Smooth muscle cell (in vitro differentiated cells): ENCODE results near the gene SBF2. TPM values are rescaled to one million over a fixed set of nuclear protein-coding genes. Genes with fewer than 3 reads are reported as not detected.
A peak's percentile ranks its signal among the peaks of the same experiment; 100 is the strongest.

Experiments
- DNase-seq: peaks from one replicate; lab custom pipeline; 2025; ENCODE audit not compliant: unreplicated experiment; lab: John Stamatoyannopoulos, UW
- H2AFZ ChIP-seq: fragments of 200-600 bp; sonication (generic); 2 replicates; pipeline ENCODE4 v1.6.0; 2016; ENCODE audit warnings: antibody characterized with exemption, low read depth, mild to moderate bottlenecking
- H3F3A ChIP-seq: fragments of 200-600 bp; sonication (generic); 2 replicates; pipeline ENCODE4 v1.6.0; 2017; ENCODE audit warnings: antibody characterized with exemption, low read depth
- H3K27ac ChIP-seq: fragments of 200-600 bp; sonication (generic); 2 replicates; pipeline ENCODE4 v1.5.1; 2016; ENCODE audit warnings: low read depth, mild to moderate bottlenecking
- H3K27me3 ChIP-seq: fragments of 200-600 bp; sonication (generic); 2 replicates; pipeline ENCODE4 v1.6.1; 2016; ENCODE audit warnings: low read depth, mild to moderate bottlenecking
- H3K36me3 ChIP-seq: fragments of 200-600 bp; sonication (generic); 2 replicates; pipeline ENCODE4 v1.5.1; 2016; ENCODE audit warnings: low read depth
- H3K4me1 ChIP-seq: fragments of 200-600 bp; sonication (generic); 2 replicates; pipeline ENCODE4 v1.5.1; 2016; ENCODE audit warnings: low read depth
- H3K4me2 ChIP-seq: fragments of 200-600 bp; sonication (generic); 2 replicates; pipeline ENCODE4 v1.6.0; 2016; ENCODE audit warnings: mild to moderate bottlenecking
- H3K4me3 ChIP-seq: fragments of 200-600 bp; sonication (generic); 2 replicates; pipeline ENCODE4 v1.5.1; 2016; ENCODE audit warnings: mild to moderate bottlenecking
- H3K79me2 ChIP-seq: fragments of 200-600 bp; sonication (generic); 2 replicates; pipeline ENCODE4 v1.6.0; 2016; ENCODE audit warnings: low read depth, mild to moderate bottlenecking
- H3K9ac ChIP-seq: fragments of 200-600 bp; sonication (generic); 2 replicates; pipeline ENCODE4 v1.6.0; 2016; ENCODE audit warnings: low read depth
- H3K9me3 ChIP-seq: fragments of 200-600 bp; sonication (generic); replicated peaks from 2 replicates; pipeline ENCODE4 v1.5.1; 2016; ENCODE audit warnings: low read depth
- H4K20me1 ChIP-seq: fragments of 200-600 bp; sonication (generic); 2 replicates; pipeline ENCODE4 v1.6.0; 2016; ENCODE audit warnings: low read depth
- CTCF ChIP-seq: fragments of 200-600 bp; sonication (generic); IDR thresholded peaks from 2 replicates; pipeline ENCODE4 v1.5.1; 2017; ENCODE audit warnings: borderline replicate concordance, mild to moderate bottlenecking, antibody characterized with exemption; ENCODE audit not compliant: insufficient read depth, poor library complexity, severe bottlenecking
- WGBS: methylation state at CpG from one replicate; pipeline ENCODE4 v1.1.7; 2016; ENCODE audit warnings: low lambda C conversion rate; 5-methylcytosine and 5-hydroxymethylcytosine counted together
- polyA plus RNA-seq: library from polyadenylated mRNA; unstranded; fragments of >200 nt; fragmentation: Nextera tagmentation; extraction: Ambion mirVana; gene quantifications from 2 replicates; pipeline ENCODE4 v1.2.1, GENCODE V29; 2016
- total RNA-seq: library from RNA; depleted of rRNA; stranded (reverse); fragments of >200 nt; gene quantifications from 2 replicates; pipeline ENCODE4 v1.2.3, GENCODE V29; 2014

SBF2 gene
- total and polyA plus RNA-seq, 2 experiments from 2014 or later: 19.0 to 80.7 TPM

DNA sequence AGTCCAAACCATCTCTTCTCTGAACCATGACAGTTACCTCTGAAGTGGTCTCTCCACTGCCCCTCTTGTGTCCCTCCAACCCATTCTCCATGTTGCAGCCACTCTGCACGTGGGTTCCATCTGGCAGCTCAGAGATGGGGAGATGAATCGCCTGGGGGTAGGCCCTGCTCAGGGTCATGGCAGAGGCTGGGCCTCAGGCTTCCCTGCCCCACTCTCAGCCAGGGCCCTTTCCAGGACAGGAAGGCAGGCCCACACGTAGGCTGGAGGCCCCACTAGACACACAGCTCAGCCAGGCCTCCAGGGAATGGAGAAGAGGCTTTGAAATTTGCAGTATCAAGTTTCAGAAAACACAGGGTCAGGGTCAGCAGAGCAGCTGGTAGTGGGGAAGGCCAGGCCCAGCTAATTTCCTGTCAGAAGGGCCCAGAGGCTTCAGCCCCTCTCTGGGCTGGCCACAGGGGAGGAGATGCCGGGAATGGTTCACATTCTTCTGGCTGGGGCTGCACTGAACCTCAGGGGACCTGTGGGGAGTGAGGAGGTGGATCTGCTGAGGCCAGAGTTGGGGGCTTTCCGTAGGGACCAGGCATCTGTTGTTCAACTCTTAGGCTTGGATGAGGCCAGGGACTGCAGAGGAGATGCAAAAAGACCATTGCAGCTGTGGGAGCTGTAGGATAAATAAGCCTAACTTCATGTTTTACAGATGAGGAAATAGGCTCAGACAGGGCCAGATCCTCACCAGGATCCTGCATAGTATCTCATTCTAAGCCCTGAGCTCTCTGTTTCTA is 528.5 kb downstream of the SBF2 start:
- peaks cover 12% of the 10 kb centered on the region for H3K4me1 ChIP-seq
- no peaks in the 10 kb centered on the region for H4K20me1 ChIP-seq
- peaks cover 9% of the 10 kb centered on the region for H3F3A ChIP-seq
- H3K27me3 ChIP-seq: no peaks in the 10 kb centered on the region
- H2AFZ ChIP-seq: no peak overlapping the region
- 12% methylated on average over 5 of the region's 5 CpGs for WGBS
- H3K9ac ChIP-seq: peak overlapping the region; percentile 17
- peak overlapping the region; percentile 59 for H3K4me2 ChIP-seq
- no peak for TF ChIP-seq CTCF
- DNase-seq: no peak
- H3K27ac ChIP-seq: peak overlapping the region; percentile 89
- H3K9me3 ChIP-seq: no peaks in the 10 kb centered on the region
- H3K4me3 ChIP-seq: no peak overlapping the region
- H3K79me2 ChIP-seq: no peaks in the 10 kb centered on the region
- H3K36me3 ChIP-seq: no peaks in the 10 kb centered on the region

DNA sequence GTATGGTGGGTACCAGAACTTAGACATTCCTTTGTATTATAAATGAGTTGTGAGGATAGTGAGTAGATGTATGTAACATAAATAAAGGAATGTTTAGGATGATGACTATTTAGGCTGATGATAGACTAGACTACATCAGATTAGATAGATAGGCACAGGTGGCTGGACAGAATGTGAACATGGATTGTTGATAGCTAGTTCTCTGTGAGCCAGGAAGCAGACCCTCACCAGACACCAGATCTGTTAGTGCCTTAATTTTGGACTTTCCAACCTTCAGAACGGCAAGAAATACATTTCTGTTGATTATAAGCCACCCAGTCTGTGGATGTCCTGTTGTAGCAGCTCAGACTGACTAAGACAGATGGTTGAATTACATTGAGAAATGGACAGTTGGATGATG is 530.7 kb downstream of the SBF2 start:
- H3K4me1 ChIP-seq: peaks cover 15% of the 10 kb centered on the region
- no peaks in the 10 kb centered on the region for H3K79me2 ChIP-seq
- no peaks in the 10 kb centered on the region for H3K36me3 ChIP-seq
- no peaks in the 10 kb centered on the region for H3K27me3 ChIP-seq
- 95% methylated on average over 1 of the region's 1 CpG for WGBS
- H3K27ac ChIP-seq: no peak overlapping the region
- H3K4me2 ChIP-seq: no peak overlapping the region
- no peak overlapping the region for H2AFZ ChIP-seq
- no peaks in the 10 kb centered on the region for H4K20me1 ChIP-seq
- no peak for DNase-seq
- TF ChIP-seq CTCF: no peak
- no peak overlapping the region for H3K4me3 ChIP-seq
- H3K9me3 ChIP-seq: no peaks in the 10 kb centered on the region
- peaks cover 16% of the 10 kb centered on the region for H3F3A ChIP-seq
- H3K9ac ChIP-seq: no peak overlapping the region

DNA sequence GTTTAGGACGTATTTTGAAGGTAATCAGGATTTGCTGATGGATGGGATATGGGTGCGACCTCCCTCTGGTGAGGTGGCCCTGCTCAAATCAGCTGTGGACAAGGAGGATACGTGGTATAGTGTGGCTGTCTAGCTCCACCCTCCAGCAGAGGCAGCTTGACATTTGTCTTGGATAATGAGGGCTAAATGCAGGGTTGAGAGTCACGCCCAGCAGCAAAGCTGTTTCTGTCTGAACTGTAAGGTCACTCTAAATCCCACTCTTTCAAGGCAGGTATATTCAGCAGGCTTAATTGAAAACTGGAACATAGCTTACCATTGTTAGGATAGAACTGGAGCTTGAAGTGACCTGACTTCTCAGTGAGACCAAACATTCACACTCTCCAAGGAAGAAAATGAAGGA is 531.5 kb downstream of the SBF2 start:
- WGBS: 87% methylated on average over 4 of the region's 4 CpGs
- Histone ChIP-seq H3K4me1 (peaks cover 20% of the 10 kb centered on the region), H3K27ac (peak overlapping the region; percentile 10)

More for the DNA sequence above, 531.5 kb downstream of the SBF2 start:
- no peak for DNase-seq
- no peak overlapping the region for H3K9ac ChIP-seq
- no peaks in the 10 kb centered on the region for H3K27me3 ChIP-seq
- no peak overlapping the region for H2AFZ ChIP-seq
- no peaks in the 10 kb centered on the region for H3K79me2 ChIP-seq
- no peak for TF ChIP-seq CTCF
- H3K4me3 ChIP-seq: no peak overlapping the region
- H3K36me3 ChIP-seq: no peaks in the 10 kb centered on the region
- H4K20me1 ChIP-seq: no peaks in the 10 kb centered on the region
- no peaks in the 10 kb centered on the region for H3K9me3 ChIP-seq
- H3K4me2 ChIP-seq: no peak overlapping the region
- H3F3A ChIP-seq: peaks cover 19% of the 10 kb centered on the region
